Lung (tissue), 12 donors: ENCODE measurements around the gene GPR62. TPM values are rescaled to one million over a fixed set of nuclear protein-coding genes. Genes with fewer than 3 reads are reported as not detected.

Experiments
- ATAC-seq: fragments of 200-7000 bp; cut with Tn5 transposase; one replicate; pipeline ENCODE4 v1.9.1; 2020; ENCODE audit warnings: moderate number of reproducible peaks; ENCODE audit not compliant: insufficient read depth, low FRiP score
- DNase-seq, 3 donors: peaks; one replicate each; pipeline ENCODE4 v3.0.0-alpha.2; 2013 to 2017
- H3K27ac ChIP-seq, 2 donors: one replicate each; pipeline ENCODE4 v1.5.1; 2013; ENCODE audit warnings: mild to moderate bottlenecking in 2 of 2, moderate library complexity in 2 of 2, control low read depth in 1 of 2, inconsistent platforms in 1 of 2, low read depth in 1 of 2, low read length in 1 of 2
- H3K27me3 ChIP-seq, 3 donors: one replicate each; pipeline ENCODE4 v1.5.1; 2013; ENCODE audit warnings: low read length in 2 of 3; ENCODE audit not compliant: control insufficient read depth in 3 of 3, insufficient read depth in 3 of 3
- H3K36me3 ChIP-seq, 4 donors: one replicate each; pipeline ENCODE4 v1.5.1; 2013; ENCODE audit warnings: low read length in 4 of 4, mild to moderate bottlenecking in 1 of 4, moderate library complexity in 1 of 4; ENCODE audit not compliant: control insufficient read depth in 4 of 4, insufficient read depth in 4 of 4
- H3K4me1 ChIP-seq, 5 donors: one replicate each; pipeline ENCODE4 v1.5.1; 2013; ENCODE audit warnings: low read length in 5 of 5, mild to moderate bottlenecking in 2 of 5, moderate library complexity in 1 of 5; ENCODE audit not compliant: control insufficient read depth in 5 of 5, insufficient read depth in 5 of 5
- H3K4me3 ChIP-seq: one replicate; pipeline ENCODE4 v1.5.1; 2013; ENCODE audit warnings: mild to moderate bottlenecking, control low read depth, moderate library complexity
- H3K9ac ChIP-seq, 2 donors: one replicate each; pipeline ENCODE4 v1.5.1; 2013; ENCODE audit warnings: low read length in 2 of 2, control low read depth in 1 of 2; ENCODE audit not compliant: insufficient read depth in 1 of 2
- H3K9me3 ChIP-seq, 4 donors: one replicate each; pipeline ENCODE4 v1.5.1; 2013; ENCODE audit warnings: low read length in 3 of 4, mild to moderate bottlenecking in 1 of 4, moderate library complexity in 1 of 4; ENCODE audit not compliant: control insufficient read depth in 4 of 4, insufficient read depth in 3 of 4
- CTCF ChIP-seq: IDR thresholded peaks from 2 replicates; pipeline ENCODE4 v1.5.1; 2012; ENCODE audit warnings: mild to moderate bottlenecking; ENCODE audit errors: control extremely low read depth, extremely low read depth
- WGBS, 2 donors: extraction: QIAGEN DNeasy Blood & Tissue Kit; methylation state at CpG; one replicate each; pipeline ENCODE4 v1.1.7; 2013; 5-methylcytosine and 5-hydroxymethylcytosine counted together
- polyA plus RNA-seq, 2 donors: library from polyadenylated mRNA; stranded (reverse); fragments of 200-250 nt; gene quantifications; one replicate each; pipeline ENCODE4 v1.2.1, GENCODE V29; 2013
- total RNA-seq, 2 donors: library from RNA; depleted of rRNA in 1 of 2; stranded (reverse); fragments of >200 nt in 1 of 2; gene quantifications; one replicate each; pipeline ENCODE4 v1.2.1, GENCODE V29; 2014 to 2021
- donor health status: control.
- donor health status: control.
- donor health status: Bipolar disorder and iron deficiency.
- donor health status: healthy.
- donor health status: DM: yes; HTN: yes; CAD: no.

GPR62 gene
- total and polyA plus RNA-seq, 4 donors = 0.05 to 0.15 TPM; not detected in 2

DNA sequence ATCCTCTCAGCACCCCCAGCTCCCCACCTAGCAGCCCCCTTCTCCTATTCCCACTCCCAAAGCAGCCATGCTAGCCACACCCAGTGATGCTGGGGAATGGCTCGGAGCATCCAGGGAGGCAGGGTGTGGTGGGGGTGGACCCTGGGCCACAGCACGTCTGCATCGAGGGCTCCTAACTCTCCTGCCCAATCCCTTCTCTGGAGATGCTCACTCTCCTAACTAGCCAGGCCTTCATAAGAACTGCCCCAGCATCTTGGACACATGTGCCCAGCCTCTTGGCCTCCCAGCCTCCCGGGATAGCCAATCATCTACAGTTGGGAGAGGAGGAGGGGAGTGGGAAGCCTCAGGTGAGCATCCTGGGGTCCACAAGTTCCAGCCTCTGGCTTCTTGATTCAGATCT is 9.3 kb downstream of the GPR62 start:
- H3K27ac ChIP-seq = no peak overlapping the region

GRCh38 chr3:51966016-51966415 is 10.8 kb downstream of the GPR62 start:
- 80 to 96% methylated on average over 2 of the region's 2 CpGs for WGBS, 2 donors
- DNase-seq = no peak

More for the DNA sequence above, 9.3 kb downstream of the GPR62 start:
- WGBS, 2 donors = 85 to 88% methylated on average over 4 of the region's 4 CpGs
- ATAC-seq (no peak), DNase-seq (no peak)
- Histone ChIP-seq H3K4me1 (peaks cover 3 to 38% (median 10%) of the 10 kb centered on the region in 5 donors), H3K4me3 (no peak overlapping the region), H3K27me3 (no peaks in the 10 kb centered on the region), H3K9me3 (no peaks in the 10 kb centered on the region), H3K36me3 (peaks cover 0 to 6% (median 2%) of the 10 kb centered on the region in 4 donors), H3K9ac (peak overlapping the region in 1 of 2 donors; percentile 29)
- TF ChIP-seq CTCF = no peak

GRCh38 chr3:51966486-51966885 is 11.3 kb downstream of the GPR62 start:
- Histone ChIP-seq H3K4me1 (peaks cover 3 to 38% (median 10%) of the 10 kb centered on the region in 5 donors), H3K27me3 (no peaks in the 10 kb centered on the region), H3K9ac (no peak overlapping the region), H3K9me3 (no peaks in the 10 kb centered on the region), H3K36me3 (no peaks in the 10 kb centered on the region), H3K4me3 (peak overlapping the region; percentile 60), H3K27ac (peak overlapping the region in 1 of 2 donors; percentile 93)
- 78 to 92% methylated on average over 3 to 5 of the region's 5 CpGs for WGBS, 2 donors
- no peak for TF ChIP-seq CTCF
- ATAC-seq (no peak), DNase-seq (no peak)

More at GRCh38 chr3:51966016-51966415, 10.8 kb downstream of the GPR62 start:
- Histone ChIP-seq H3K27ac (no peak overlapping the region), H3K27me3 (no peaks in the 10 kb centered on the region), H3K4me3 (no peak overlapping the region), H3K9ac (no peak overlapping the region), H3K4me1 (peaks cover 3 to 38% (median 10%) of the 10 kb centered on the region in 5 donors), H3K9me3 (no peaks in the 10 kb centered on the region), H3K36me3 (no peaks in the 10 kb centered on the region)
- no peak for ATAC-seq
- no peak for TF ChIP-seq CTCF

GRCh38 chr3:51966922-51967383 is 11.8 kb downstream of the GPR62 start:
- peak; percentile 22 to 30 (median 24) for DNase-seq
- Histone ChIP-seq H3K27me3 (no peaks in the 10 kb centered on the region), H3K27ac (peak overlapping the region; percentile 62 to 93), H3K9me3 (no peaks in the 10 kb centered on the region), H3K4me3 (peak overlapping the region; percentile 60), H3K4me1 (peaks cover 3 to 38% (median 10%) of the 10 kb centered on the region in 5 donors), H3K9ac (peak overlapping the region; percentile 75 to 89), H3K36me3 (no peaks in the 10 kb centered on the region)
- WGBS, 2 donors = 4 to 8% methylated on average over 28 to 33 of the region's 33 CpGs
- no peak for ATAC-seq
- no peak for TF ChIP-seq CTCF
